Activated naive CD8-positive, alpha-beta T cell (primary cell): ENCODE results near the gene PIEZO1.

Source experiments
- H3K27ac Mint-ChIP-seq: one replicate; pipeline ENCODE4 v1.8.0; 2021; ENCODE audit warnings: mixed read lengths
- H3K27me3 Mint-ChIP-seq: one replicate; pipeline ENCODE4 v1.8.0; 2021; ENCODE audit warnings: mixed read lengths
- H3K36me3 Mint-ChIP-seq: one replicate; pipeline ENCODE4 v1.8.0; 2021; ENCODE audit warnings: mixed read lengths
- H3K4me1 Mint-ChIP-seq: one replicate; pipeline ENCODE4 v1.8.0; 2021; ENCODE audit warnings: low read depth, mixed read lengths
- H3K4me3 Mint-ChIP-seq: one replicate; pipeline ENCODE4 v1.8.0; 2021; ENCODE audit warnings: mild to moderate bottlenecking, mixed read lengths
- H3K9me3 Mint-ChIP-seq: one replicate; pipeline ENCODE4 v1.8.0; 2021; ENCODE audit warnings: low read depth, mixed read lengths

The PIEZO1 gene

DNA sequence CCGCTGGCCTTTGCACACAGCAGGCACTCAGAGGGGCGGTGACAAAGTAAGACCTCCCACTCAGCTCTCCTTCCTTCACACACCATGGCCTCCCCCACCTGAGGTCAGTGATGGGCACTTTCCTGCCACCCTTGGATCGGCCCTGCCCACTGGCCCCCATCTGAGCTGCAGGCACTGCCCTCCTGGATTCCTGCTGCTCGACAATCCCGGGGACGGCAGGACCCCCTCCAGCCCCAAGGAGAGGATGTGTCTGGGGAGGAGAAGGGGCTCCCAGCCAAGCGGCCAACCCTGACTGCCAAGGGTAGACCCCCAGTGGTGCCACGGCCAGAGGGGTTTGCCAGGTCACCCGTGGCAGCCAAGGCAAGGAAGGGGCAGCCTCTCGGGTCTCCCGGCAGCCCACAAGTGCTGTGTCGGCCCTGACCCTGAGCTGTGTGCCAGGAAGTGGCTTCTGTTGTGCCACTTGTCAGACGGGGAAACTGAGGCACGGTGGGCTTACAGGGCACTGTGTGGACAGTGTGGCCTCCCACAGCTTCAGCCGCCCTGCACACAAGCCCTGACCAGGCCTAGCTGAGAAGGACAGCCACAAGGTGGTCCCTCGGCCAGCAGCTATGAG lies 22.7 kb downstream of the PIEZO1 start:
- H3K27me3 Mint-ChIP-seq = no peaks in the 10 kb centered on the region
- no peaks in the 10 kb centered on the region for H3K9me3 Mint-ChIP-seq
- no peaks in the 10 kb centered on the region for H3K36me3 Mint-ChIP-seq
- no peak overlapping the region for H3K4me3 Mint-ChIP-seq
- peaks cover 15% of the 10 kb centered on the region for H3K4me1 Mint-ChIP-seq
- no peak overlapping the region for H3K27ac Mint-ChIP-seq

DNA sequence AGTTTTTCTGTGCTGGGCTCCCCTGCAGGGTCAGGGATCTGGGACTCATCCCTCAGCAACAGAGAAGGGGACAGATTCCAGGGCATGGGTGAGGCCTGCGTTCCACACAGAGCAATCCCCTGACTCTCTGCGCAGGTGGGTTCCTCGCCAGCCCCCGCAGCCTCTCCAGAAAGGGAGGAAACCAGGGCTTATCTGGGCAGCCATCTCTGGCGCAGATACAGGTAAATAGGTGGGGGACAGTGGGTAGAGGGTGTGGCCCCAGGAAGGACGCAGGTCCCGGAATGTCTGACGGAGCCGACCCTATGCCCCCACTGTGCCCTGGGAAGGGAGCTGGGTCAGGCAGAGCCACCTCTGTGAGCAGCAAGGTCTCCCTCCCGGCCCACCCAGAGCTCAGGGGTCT lies 23.2 kb downstream of the PIEZO1 start:
- Mint-ChIP-seq H3K36me3 (no peaks in the 10 kb centered on the region), H3K4me1 (peaks cover 11% of the 10 kb centered on the region), H3K27ac (no peak overlapping the region)

DNA sequence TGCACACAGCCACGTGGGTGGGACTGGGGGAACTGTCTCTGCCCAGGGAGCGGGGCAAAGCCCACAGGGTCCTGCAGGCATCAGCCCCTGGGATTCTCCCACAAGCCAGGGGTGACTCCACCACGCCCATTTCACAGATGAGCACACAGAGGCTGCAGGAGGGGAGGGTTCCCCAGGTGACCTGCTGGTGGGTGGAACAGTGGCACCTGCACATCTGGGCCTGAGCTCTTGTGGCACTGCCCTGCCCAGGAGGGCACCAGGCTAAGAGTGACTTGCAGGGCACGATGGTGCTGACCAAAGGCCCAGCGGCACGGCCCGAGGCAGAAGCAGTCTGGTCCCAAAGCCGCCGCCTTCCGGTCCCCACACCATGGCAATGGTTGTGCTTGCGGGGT lies 23.9 kb downstream of the PIEZO1 start:
- no peak overlapping the region for H3K4me3 Mint-ChIP-seq
- H3K27me3 Mint-ChIP-seq = no peaks in the 10 kb centered on the region
- H3K4me1 Mint-ChIP-seq = peaks cover 10% of the 10 kb centered on the region
- no peaks in the 10 kb centered on the region for H3K36me3 Mint-ChIP-seq
- no peaks in the 10 kb centered on the region for H3K9me3 Mint-ChIP-seq
- no peak overlapping the region for H3K27ac Mint-ChIP-seq

More for the DNA sequence above, 23.2 kb downstream of the PIEZO1 start:
- no peaks in the 10 kb centered on the region for H3K27me3 Mint-ChIP-seq
- H3K4me3 Mint-ChIP-seq = no peak overlapping the region
- no peaks in the 10 kb centered on the region for H3K9me3 Mint-ChIP-seq

GRCh38 chr16:88760424-88761142 lies 24.4 kb downstream of the PIEZO1 start:
- H3K36me3 Mint-ChIP-seq = no peaks in the 10 kb centered on the region
- H3K9me3 Mint-ChIP-seq = no peaks in the 10 kb centered on the region
- H3K27me3 Mint-ChIP-seq = no peaks in the 10 kb centered on the region
- H3K4me1 Mint-ChIP-seq = peaks cover 7% of the 10 kb centered on the region
- no peak overlapping the region for H3K27ac Mint-ChIP-seq
- H3K4me3 Mint-ChIP-seq = no peak overlapping the region

- Mint-ChIP-seq H3K4me1 (peaks cover 9% of the 10 kb centered on the region), H3K4me3 (no peak overlapping the region), H3K27ac (no peak overlapping the region), H3K27me3 (no peaks in the 10 kb centered on the region), H3K36me3 (no peaks in the 10 kb centered on the region), H3K9me3 (no peaks in the 10 kb centered on the region)
Observed at GRCh38 chr16:88759976-88760350, 25.1 kb downstream of the PIEZO1 start.

GRCh38 chr16:88759245-88759975 lies 25.6 kb downstream of the PIEZO1 start:
- H3K27me3 Mint-ChIP-seq = no peaks in the 10 kb centered on the region
- H3K27ac Mint-ChIP-seq = no peak overlapping the region
- H3K4me3 Mint-ChIP-seq = no peak overlapping the region
- no peaks in the 10 kb centered on the region for H3K36me3 Mint-ChIP-seq
- H3K9me3 Mint-ChIP-seq = no peaks in the 10 kb centered on the region
- H3K4me1 Mint-ChIP-seq = peaks cover 9% of the 10 kb centered on the region

DNA sequence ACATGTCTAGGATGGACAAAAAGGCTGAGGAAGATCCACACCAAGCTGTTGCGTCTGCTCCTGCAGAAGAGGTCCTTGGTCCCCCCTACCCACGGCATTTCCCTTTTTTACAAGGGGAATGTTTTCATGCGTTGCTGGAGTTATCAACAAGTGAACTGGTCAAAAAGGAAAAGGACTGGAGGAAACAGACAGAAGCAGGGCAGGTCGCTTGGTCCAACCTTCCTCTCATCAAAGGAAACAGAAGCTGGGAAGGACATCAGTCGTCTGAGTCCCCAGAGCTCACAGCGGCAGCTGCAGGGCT lies 26.1 kb downstream of the PIEZO1 start:
- no peak overlapping the region for H3K4me3 Mint-ChIP-seq
- H3K27me3 Mint-ChIP-seq = no peaks in the 10 kb centered on the region
- H3K4me1 Mint-ChIP-seq = peaks cover 9% of the 10 kb centered on the region
- H3K36me3 Mint-ChIP-seq = no peaks in the 10 kb centered on the region
- no peaks in the 10 kb centered on the region for H3K9me3 Mint-ChIP-seq
- no peak overlapping the region for H3K27ac Mint-ChIP-seq

DNA sequence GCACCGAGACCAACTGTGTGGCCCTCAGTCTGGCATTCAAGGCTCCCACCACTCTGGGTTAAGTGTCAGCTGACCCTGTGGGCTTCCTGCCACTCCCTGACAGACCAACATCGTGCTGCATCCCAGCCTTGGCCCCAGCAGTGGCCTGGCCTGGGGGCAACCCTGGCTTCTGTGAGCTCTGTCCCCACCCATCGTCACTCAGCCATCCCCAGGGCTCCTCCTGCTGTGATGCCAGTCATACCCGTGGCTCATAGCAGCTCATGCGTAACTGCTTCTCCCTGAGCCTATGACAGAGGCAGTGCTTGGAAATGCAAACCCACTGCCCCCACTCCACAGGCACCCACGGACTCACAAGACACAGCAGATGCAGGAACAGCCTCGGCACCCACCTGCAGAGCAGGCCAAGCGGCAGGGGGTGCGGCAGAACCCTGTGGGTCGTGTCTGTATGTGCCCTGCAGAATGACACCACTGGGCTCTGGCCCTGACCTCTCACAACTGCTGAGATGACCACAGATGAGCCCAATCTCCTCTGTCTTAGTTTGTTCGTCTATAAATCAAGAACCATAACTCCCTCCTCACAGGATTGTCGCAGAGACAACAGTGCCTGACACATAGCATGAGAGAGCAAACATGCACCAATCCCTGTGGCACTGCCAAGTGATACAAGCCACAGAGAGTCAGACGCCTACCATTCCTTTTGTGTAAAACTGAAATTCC lies 26.6 kb downstream of the PIEZO1 start:
- no peak overlapping the region for H3K4me3 Mint-ChIP-seq
- no peaks in the 10 kb centered on the region for H3K27me3 Mint-ChIP-seq
- H3K4me1 Mint-ChIP-seq = peaks cover 9% of the 10 kb centered on the region
- no peak overlapping the region for H3K27ac Mint-ChIP-seq
- no peaks in the 10 kb centered on the region for H3K9me3 Mint-ChIP-seq
- H3K36me3 Mint-ChIP-seq = no peaks in the 10 kb centered on the region

GRCh38 chr16:88755745-88756443 lies 29.1 kb downstream of the PIEZO1 start:
- H3K36me3 Mint-ChIP-seq = no peaks in the 10 kb centered on the region
- peaks cover 7% of the 10 kb centered on the region for H3K4me1 Mint-ChIP-seq
- no peaks in the 10 kb centered on the region for H3K27me3 Mint-ChIP-seq
- H3K4me3 Mint-ChIP-seq = no peak overlapping the region
- H3K27ac Mint-ChIP-seq = no peak overlapping the region
- no peaks in the 10 kb centered on the region for H3K9me3 Mint-ChIP-seq

DNA sequence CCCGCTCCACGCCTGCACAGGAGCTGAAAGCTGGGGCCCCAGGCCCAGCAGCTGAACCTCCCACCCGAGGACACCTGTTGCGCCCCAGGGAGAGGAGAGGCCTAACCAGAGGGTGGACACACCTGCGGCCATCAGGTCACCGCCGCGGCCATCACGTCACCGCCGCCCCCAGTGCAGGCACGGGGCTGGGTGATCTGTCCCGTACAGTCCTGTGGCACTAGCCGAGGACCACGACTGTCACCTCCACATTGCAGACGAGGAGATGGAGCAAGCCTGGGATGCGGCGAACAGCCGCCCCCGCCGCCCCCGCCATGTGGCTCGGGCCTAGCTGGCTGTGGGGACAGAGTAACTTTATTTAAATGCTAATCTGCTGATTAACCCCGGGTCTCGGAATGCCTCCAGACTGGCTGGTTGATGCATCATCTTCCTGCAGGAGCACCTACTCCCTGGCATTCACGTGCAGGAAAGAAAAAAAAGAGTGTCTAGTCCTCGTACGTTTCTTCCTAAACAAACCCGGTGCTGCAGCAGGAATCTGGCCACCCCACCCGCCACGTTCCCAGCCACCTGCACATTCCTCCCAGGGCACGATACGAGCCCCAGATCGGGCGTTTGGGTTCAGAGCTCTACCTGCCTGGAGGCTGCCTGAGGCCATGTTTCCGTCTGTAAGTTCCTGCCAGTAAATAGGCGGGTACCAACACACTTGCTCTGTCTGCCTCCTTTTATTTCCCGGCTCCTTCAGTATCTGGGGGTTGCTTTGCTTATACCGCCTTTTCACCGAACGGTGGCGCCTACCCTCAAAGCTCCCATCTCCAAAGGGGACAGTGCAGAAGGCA lies 29.9 kb downstream of the PIEZO1 start:
- Mint-ChIP-seq H3K9me3 (no peaks in the 10 kb centered on the region), H3K27ac (no peak overlapping the region), H3K36me3 (no peaks in the 10 kb centered on the region), H3K4me1 (peaks cover 7% of the 10 kb centered on the region), H3K4me3 (no peak overlapping the region), H3K27me3 (no peaks in the 10 kb centered on the region)

DNA sequence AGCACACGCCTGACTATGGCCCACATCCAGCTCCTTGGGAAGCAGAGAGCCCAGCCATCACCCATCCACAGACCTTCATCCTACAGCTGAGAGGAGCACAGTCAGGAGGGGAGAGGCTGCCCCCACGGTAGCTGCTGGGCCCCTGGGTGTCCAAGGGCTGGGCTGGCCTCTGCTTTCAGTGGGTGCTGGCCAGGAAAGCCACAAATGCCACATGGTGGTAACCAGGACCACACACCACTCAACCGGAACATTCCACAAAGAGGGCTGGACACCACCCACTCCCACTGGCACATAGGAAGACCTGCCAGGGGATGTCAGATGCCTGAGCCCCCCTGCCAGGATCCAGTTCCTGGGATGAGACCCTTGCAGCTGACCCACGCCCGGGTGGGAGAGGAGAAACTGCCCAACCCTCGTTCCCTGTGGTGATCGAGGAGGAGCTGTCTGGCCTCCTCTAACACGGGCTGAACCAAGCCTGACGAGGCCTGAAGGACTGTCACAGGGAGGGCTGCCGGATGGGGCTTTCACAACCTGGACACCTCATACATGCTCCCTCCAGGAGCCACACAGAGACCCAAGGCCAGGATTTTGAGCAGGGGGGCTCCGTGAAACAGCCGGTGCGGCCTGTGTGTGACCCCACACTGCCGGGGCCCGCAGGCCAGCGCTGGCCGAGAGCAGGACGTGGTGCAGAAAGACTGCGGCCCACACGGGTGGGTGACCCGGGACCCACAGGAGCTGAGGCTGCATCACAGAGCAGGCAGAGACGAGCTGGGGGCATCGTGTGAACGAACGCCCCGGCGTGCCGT lies 30.7 kb downstream of the PIEZO1 start:
- Mint-ChIP-seq H3K27ac (no peak overlapping the region), H3K4me3 (no peak overlapping the region), H3K9me3 (no peaks in the 10 kb centered on the region), H3K27me3 (no peaks in the 10 kb centered on the region), H3K36me3 (no peaks in the 10 kb centered on the region), H3K4me1 (peaks cover 5% of the 10 kb centered on the region)

DNA sequence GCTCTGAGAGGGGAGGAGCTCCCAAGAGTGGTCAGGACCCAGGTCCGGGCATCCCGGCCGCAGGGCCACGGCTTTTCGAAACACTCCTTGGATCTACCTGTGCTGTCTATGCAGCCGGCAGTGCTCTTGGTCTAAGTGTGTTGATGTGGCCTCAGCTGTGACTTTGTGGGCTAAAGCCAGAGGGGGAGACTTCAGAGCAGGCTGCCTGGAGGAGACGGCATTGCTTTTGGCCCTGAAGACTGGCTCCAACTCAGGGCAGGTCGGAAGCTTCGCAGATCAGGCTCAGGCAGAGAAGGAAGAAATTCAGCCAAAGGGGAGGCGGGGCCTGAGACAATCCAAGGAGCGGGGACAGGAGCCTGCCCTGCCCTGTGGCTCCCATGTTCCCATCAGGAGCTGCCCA lies 31.4 kb downstream of the PIEZO1 start:
- H3K9me3 Mint-ChIP-seq = no peaks in the 10 kb centered on the region
- no peak overlapping the region for H3K27ac Mint-ChIP-seq

GRCh38 chr16:88753191-88753590 lies 31.8 kb downstream of the PIEZO1 start:
- H3K27me3 Mint-ChIP-seq = no peaks in the 10 kb centered on the region
- no peak overlapping the region for H3K27ac Mint-ChIP-seq
- no peaks in the 10 kb centered on the region for H3K9me3 Mint-ChIP-seq
- H3K36me3 Mint-ChIP-seq = no peaks in the 10 kb centered on the region
- peaks cover 2% of the 10 kb centered on the region for H3K4me1 Mint-ChIP-seq
- no peak overlapping the region for H3K4me3 Mint-ChIP-seq

More for the DNA sequence above, 31.4 kb downstream of the PIEZO1 start:
- no peaks in the 10 kb centered on the region for H3K36me3 Mint-ChIP-seq
- H3K27me3 Mint-ChIP-seq = no peaks in the 10 kb centered on the region
- no peak overlapping the region for H3K4me3 Mint-ChIP-seq
- H3K4me1 Mint-ChIP-seq = peaks cover 2% of the 10 kb centered on the region
